Lung (tissue), 12 donors: Measurements from ENCODE around the gene MEN1. TPM values are rescaled to one million over a fixed set of nuclear protein-coding genes. Genes with fewer than 3 reads are reported as not detected.

Source experiments
- ATAC-seq: fragments of 200-7000 bp; cut with Tn5 transposase; one replicate; pipeline ENCODE4 v1.9.1; 2020; ENCODE audit warnings: moderate number of reproducible peaks; ENCODE audit not compliant: insufficient read depth, low FRiP score
- DNase-seq, 3 donors: peaks; one replicate each; pipeline ENCODE4 v3.0.0-alpha.2; 2013 to 2017
- H3K27ac ChIP-seq, 2 donors: one replicate each; pipeline ENCODE4 v1.5.1; 2013; ENCODE audit warnings: mild to moderate bottlenecking in 2 of 2, moderate library complexity in 2 of 2, control low read depth in 1 of 2, inconsistent platforms in 1 of 2, low read depth in 1 of 2, low read length in 1 of 2
- H3K27me3 ChIP-seq, 3 donors: one replicate each; pipeline ENCODE4 v1.5.1; 2013; ENCODE audit warnings: low read length in 2 of 3; ENCODE audit not compliant: control insufficient read depth in 3 of 3, insufficient read depth in 3 of 3
- H3K36me3 ChIP-seq, 4 donors: one replicate each; pipeline ENCODE4 v1.5.1; 2013; ENCODE audit warnings: low read length in 4 of 4, mild to moderate bottlenecking in 1 of 4, moderate library complexity in 1 of 4; ENCODE audit not compliant: control insufficient read depth in 4 of 4, insufficient read depth in 4 of 4
- H3K4me1 ChIP-seq, 5 donors: one replicate each; pipeline ENCODE4 v1.5.1; 2013; ENCODE audit warnings: low read length in 5 of 5, mild to moderate bottlenecking in 2 of 5, moderate library complexity in 1 of 5; ENCODE audit not compliant: control insufficient read depth in 5 of 5, insufficient read depth in 5 of 5
- H3K4me3 ChIP-seq: one replicate; pipeline ENCODE4 v1.5.1; 2013; ENCODE audit warnings: mild to moderate bottlenecking, control low read depth, moderate library complexity
- H3K9ac ChIP-seq, 2 donors: one replicate each; pipeline ENCODE4 v1.5.1; 2013; ENCODE audit warnings: low read length in 2 of 2, control low read depth in 1 of 2; ENCODE audit not compliant: insufficient read depth in 1 of 2
- H3K9me3 ChIP-seq, 4 donors: one replicate each; pipeline ENCODE4 v1.5.1; 2013; ENCODE audit warnings: low read length in 3 of 4, mild to moderate bottlenecking in 1 of 4, moderate library complexity in 1 of 4; ENCODE audit not compliant: control insufficient read depth in 4 of 4, insufficient read depth in 3 of 4
- WGBS, 2 donors: extraction: QIAGEN DNeasy Blood & Tissue Kit; methylation state at CpG; one replicate each; pipeline ENCODE4 v1.1.7; 2013; 5-methylcytosine and 5-hydroxymethylcytosine counted together
- polyA plus RNA-seq, 2 donors: library from polyadenylated mRNA; stranded (reverse); fragments of 200-250 nt; gene quantifications; one replicate each; pipeline ENCODE4 v1.2.1, GENCODE V29; 2013
- total RNA-seq, 2 donors: library from RNA; depleted of rRNA in 1 of 2; stranded (reverse); fragments of >200 nt in 1 of 2; gene quantifications; one replicate each; pipeline ENCODE4 v1.2.1, GENCODE V29; 2014 to 2021
- TF ChIP-seq, protein P1 (sequence below): IDR thresholded peaks from 2 replicates; pipeline ENCODE4 v1.5.1; 2012; ENCODE audit warnings: mild to moderate bottlenecking; ENCODE audit errors: control extremely low read depth, extremely low read depth
- donor health status: control.
- donor health status: control.
- donor health status: Bipolar disorder and iron deficiency.
- donor health status: healthy.
- donor health status: DM: yes; HTN: yes; CAD: no.

Gene MEN1
- total and polyA plus RNA-seq, 4 donors: 15.0 to 24.9 (median 18.6) TPM

DNA sequence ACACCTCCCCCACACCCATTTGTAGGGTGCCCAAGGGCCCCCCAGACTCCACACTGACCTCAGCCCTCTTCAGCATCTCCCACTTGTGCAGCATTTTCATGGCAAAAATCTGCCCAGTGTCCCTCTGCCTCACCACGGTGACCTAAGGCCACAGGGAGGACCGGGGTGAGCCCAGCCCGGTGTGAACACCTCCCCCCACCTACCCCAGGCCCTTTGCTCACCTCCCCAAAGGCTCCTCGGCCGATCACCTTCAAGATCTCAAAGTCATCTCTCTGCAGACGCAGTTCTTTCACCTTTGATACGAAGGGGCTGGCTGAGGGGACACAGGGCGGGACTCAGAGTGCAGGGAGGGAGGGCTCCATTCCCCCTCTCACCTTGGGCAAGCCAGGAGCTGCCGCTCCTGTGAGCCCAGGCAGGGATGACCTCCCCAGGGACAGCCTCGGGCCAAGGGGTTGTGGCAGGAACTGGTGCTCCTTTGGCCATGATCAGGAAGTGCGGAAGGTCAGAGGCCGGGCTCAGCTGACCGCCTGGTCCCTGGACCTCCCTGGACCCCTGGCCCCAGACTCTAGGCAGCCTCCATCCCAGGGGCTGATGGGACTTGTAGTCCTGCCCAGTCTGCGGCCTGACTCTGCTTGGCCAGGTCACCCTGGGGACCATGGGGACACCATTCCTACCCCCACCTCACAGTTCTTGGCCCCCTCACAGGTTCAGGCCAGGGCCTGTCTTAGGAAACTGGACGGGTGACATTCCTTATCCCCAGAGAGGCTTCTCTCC, 31.4 kb upstream of the MEN1 start:
- Histone ChIP-seq H3K4me1 (peaks cover 0 to 12% (median 8%) of the 10 kb centered on the region in 5 donors), H3K4me3 (no peak overlapping the region), H3K36me3 (peaks cover 0 to 13% (median 1%) of the 10 kb centered on the region in 4 donors), H3K9ac (no peak overlapping the region), H3K27me3 (no peaks in the 10 kb centered on the region), H3K27ac (peak overlapping the region in 1 of 2 donors; percentile 69), H3K9me3 (no peaks in the 10 kb centered on the region)
- no peak for ATAC-seq
- TF ChIP-seq, protein P1, sequence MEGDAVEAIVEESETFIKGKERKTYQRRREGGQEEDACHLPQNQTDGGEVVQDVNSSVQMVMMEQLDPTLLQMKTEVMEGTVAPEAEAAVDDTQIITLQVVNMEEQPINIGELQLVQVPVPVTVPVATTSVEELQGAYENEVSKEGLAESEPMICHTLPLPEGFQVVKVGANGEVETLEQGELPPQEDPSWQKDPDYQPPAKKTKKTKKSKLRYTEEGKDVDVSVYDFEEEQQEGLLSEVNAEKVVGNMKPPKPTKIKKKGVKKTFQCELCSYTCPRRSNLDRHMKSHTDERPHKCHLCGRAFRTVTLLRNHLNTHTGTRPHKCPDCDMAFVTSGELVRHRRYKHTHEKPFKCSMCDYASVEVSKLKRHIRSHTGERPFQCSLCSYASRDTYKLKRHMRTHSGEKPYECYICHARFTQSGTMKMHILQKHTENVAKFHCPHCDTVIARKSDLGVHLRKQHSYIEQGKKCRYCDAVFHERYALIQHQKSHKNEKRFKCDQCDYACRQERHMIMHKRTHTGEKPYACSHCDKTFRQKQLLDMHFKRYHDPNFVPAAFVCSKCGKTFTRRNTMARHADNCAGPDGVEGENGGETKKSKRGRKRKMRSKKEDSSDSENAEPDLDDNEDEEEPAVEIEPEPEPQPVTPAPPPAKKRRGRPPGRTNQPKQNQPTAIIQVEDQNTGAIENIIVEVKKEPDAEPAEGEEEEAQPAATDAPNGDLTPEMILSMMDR: no peak
- 89 to 93% methylated on average over 15 of the region's 15 CpGs for WGBS, 2 donors
- DNase-seq: no peak

DNA sequence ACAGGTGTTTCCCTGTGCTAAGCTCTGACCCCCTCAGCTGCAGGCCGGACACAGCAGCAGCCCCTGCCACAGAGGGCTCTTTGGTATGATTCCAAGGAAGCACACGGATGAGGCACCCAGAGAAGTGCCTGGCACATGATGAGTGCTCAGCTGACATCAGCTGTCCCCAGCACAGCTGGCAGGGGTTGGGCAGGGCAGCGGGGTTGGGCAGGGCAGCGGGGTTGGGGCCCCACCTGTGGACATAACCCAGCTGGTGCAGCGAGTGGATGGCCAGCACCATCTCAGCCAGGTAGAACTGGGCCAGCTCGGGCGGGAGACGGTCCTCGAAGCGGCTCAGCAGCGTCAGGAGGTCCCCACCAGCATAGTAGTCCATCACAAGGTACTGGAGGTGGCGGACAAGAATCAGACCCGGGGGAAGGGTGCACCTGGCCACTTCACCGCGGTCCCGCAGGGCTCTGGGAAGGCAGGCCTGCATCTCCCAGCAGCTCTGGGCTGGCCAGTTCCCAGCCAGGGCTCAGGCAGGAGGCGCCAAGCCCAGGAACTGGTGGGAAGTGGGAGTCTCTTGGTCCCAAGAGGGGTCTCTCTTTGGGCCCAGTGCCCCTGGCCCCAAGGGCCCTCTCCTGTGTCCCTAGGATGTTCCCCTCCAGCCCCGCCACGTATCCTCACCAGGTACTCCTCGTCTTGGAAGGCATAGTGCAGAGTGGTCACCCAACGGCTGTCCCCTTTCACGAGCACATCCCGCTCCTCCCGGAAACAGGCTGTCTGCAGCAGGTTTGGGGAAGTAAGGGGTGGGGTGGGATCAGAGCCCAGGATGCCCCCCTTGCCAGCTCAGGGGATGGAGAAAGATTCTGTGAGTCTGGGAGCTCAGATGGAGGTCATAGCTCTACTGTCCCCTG, 29.8 kb upstream of the MEN1 start:
- peaks cover 0 to 16% (median 1%) of the 10 kb centered on the region in 4 donors for H3K36me3 ChIP-seq
- DNase-seq (no peak), ATAC-seq (no peak)
- H3K27ac ChIP-seq: no peak overlapping the region
- no peak overlapping the region for H3K4me3 ChIP-seq
- no peak overlapping the region for H3K9ac ChIP-seq
- H3K4me1 ChIP-seq: peaks cover 0 to 12% (median 8%) of the 10 kb centered on the region in 5 donors
- WGBS, 2 donors: 92 to 93% methylated on average over 24 of the region's 24 CpGs
- no peaks in the 10 kb centered on the region for H3K27me3 ChIP-seq
- TF ChIP-seq, protein P1: no peak
- H3K9me3 ChIP-seq: no peaks in the 10 kb centered on the region

DNA sequence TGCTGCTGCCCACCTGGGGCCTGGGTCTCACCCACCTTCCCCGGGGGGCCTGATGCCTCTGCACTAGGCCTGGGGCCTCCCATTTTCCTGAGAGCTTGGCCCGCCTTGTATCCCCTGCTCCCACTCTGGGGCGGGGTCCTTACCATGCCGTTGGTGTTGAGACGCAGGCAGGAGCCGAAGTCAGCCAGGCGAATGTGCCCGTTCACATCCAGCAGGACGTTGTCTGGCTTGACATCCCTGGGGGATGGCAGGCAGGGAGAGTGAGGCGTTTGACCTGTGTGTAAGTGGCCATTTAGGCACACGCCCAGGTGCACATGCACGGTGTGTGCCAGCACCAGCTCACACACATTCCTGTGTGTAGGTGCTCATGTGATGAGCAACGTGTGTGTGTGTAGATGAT, 29.0 kb upstream of the MEN1 start:
- Histone ChIP-seq H3K9me3 (no peaks in the 10 kb centered on the region), H3K36me3 (peaks cover 0 to 17% (median 1%) of the 10 kb centered on the region in 4 donors), H3K27ac (no peak overlapping the region), H3K4me3 (no peak overlapping the region), H3K4me1 (peaks cover 0 to 12% (median 3%) of the 10 kb centered on the region in 5 donors), H3K9ac (no peak overlapping the region), H3K27me3 (no peaks in the 10 kb centered on the region)
- WGBS, 2 donors: 91 to 92% methylated on average over 13 of the region's 13 CpGs
- ATAC-seq (no peak), DNase-seq (no peak)
- TF ChIP-seq, protein P1: no peak
